ENCODE results near the gene ITGA2B. TPM values are rescaled to one million over a fixed set of nuclear protein-coding genes. Genes with fewer than 3 reads are reported as not detected.

ITGA2B gene
- total and polyA plus RNA-seq, 2 of the 13 experiments (the other 11 are each of a cell fraction or from before 2014, with no cell fraction given): 0.38 to 1.1 TPM

GRCh38 chr17:44354582-44355561, 34.6 kb downstream of the ITGA2B start (continued):
- TF ChIP-seq ZNF83 (CRISPR knock-in tag; IDR thresholded peaks at IDR 0.05; ENCODE audit: borderline replicate concordance): no peak
- TF ChIP-seq, protein P1, sequence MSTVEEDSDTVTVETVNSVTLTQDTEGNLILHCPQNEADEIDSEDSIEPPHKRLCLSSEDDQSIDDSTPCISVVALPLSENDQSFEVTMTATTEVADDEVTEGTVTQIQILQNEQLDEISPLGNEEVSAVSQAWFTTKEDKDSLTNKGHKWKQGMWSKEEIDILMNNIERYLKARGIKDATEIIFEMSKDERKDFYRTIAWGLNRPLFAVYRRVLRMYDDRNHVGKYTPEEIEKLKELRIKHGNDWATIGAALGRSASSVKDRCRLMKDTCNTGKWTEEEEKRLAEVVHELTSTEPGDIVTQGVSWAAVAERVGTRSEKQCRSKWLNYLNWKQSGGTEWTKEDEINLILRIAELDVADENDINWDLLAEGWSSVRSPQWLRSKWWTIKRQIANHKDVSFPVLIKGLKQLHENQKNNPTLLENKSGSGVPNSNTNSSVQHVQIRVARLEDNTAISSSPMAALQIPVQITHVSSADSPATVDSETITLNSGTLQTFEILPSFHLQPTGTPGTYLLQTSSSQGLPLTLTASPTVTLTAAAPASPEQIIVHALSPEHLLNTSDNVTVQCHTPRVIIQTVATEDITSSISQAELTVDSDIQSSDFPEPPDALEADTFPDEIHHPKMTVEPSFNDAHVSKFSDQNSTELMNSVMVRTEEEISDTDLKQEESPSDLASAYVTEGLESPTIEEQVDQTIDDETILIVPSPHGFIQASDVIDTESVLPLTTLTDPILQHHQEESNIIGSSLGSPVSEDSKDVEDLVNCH (CRISPR knock-in tag; IDR thresholded peaks at IDR 0.05): no peak
- no peak for TF ChIP-seq REST (IDR thresholded peaks at IDR 0.05; ENCODE audit: borderline replicate concordance in 1 of 2, low read depth in 1 of 2, low read length in 2 of 2)
- TF ChIP-seq BORCS8-MEF2B (CRISPR knock-in tag; IDR thresholded peaks at IDR 0.05): no peak
- TF ChIP-seq ZNF558 (CRISPR knock-in tag; IDR thresholded peaks at IDR 0.05; ENCODE audit: borderline replicate concordance): peak; percentile 25; the same call in 1 of the 2 replicates
- no peak for TF ChIP-seq FOSL1 (CRISPR knock-in tag; IDR thresholded peaks at IDR 0.05; ENCODE audit: borderline replicate concordance)
- TF ChIP-seq ZNF670 (CRISPR knock-in tag; IDR thresholded peaks at IDR 0.05; ENCODE audit: borderline replicate concordance): no peak
- TF ChIP-seq ZNF580 (CRISPR knock-in tag; IDR thresholded peaks at IDR 0.05; ENCODE audit: borderline replicate concordance, low read depth): no peak
- no peak for TF ChIP-seq ZNF567 (CRISPR knock-in tag; IDR thresholded peaks at IDR 0.05; ENCODE audit: borderline replicate concordance)
- TF ChIP-seq FIP1L1 (IDR thresholded peaks at IDR 0.05; ENCODE audit: borderline replicate concordance, insufficient read depth, low read depth, low read length): no peak
- TF ChIP-seq PBX3 (CRISPR knock-in tag; IDR thresholded peaks at IDR 0.05; ENCODE audit: borderline replicate concordance): no peak
- TF ChIP-seq SMARCE1 (IDR thresholded peaks at IDR 0.05; ENCODE audit: borderline replicate concordance): no peak
- TF ChIP-seq POLR2AphosphoS5 (IDR thresholded peaks at IDR 0.05; ENCODE audit: low read depth, low read length): no peak
- TF ChIP-seq NR0B2 (CRISPR knock-in tag; IDR thresholded peaks at IDR 0.05): no peak; the same call in 1 of the 2 replicates
- 0 out of 2 replicates have a peak, but pooled peaks have one; percentile 38 for TF ChIP-seq PHF8 (CRISPR knock-in tag; IDR thresholded peaks at IDR 0.05)
- no peak for TF ChIP-seq ZNF768 (CRISPR knock-in tag; IDR thresholded peaks at IDR 0.05)
- TF ChIP-seq ZNF703 (CRISPR knock-in tag; IDR thresholded peaks at IDR 0.05; ENCODE audit: borderline replicate concordance): no peak
- no peak for TF ChIP-seq ZFP37 (CRISPR knock-in tag; IDR thresholded peaks at IDR 0.05; ENCODE audit: borderline replicate concordance)
- TF ChIP-seq TCF12 (IDR thresholded peaks at IDR 0.05): no peak
- no peak for TF ChIP-seq TCF12 (CRISPR knock-in tag; IDR thresholded peaks at IDR 0.05)
